ENCODE results near the gene ATP6V0A4. TPM values are rescaled to one million over a fixed set of nuclear protein-coding genes. Genes with fewer than 3 reads are reported as not detected.

The ATP6V0A4 gene
- total and polyA plus RNA-seq, 2 donors (not counting 1 experiment from before 2014, with no cell fraction given) = not detected

- H3K9me3 ChIP-seq (ENCODE audit: control extremely low read depth in 1 of 3, control insufficient read depth in 2 of 3, insufficient read depth in 1 of 3, low read length in 2 of 3) = peaks cover 0 to 2% (median under 1%) of the 10 kb centered on the region in 3 donors
- no peak overlapping the region for H3K4me3 ChIP-seq (ENCODE audit: control extremely low read depth in 1 of 5, extremely low read depth in 1 of 5, insufficient read depth in 1 of 5, low read depth in 2 of 5, low read length in 4 of 5)
- ATAC-seq (ENCODE audit: low read depth) (no peak), DNase-seq (no peak)
- no peaks in the 10 kb centered on the region for H4K20me1 ChIP-seq (ENCODE audit: control insufficient read depth, insufficient read depth, low read length, poor library complexity, severe bottlenecking)
- H3K27ac ChIP-seq (ENCODE audit: low read length in 2 of 2) = no peak overlapping the region
- H3K79me2 ChIP-seq (ENCODE audit: control insufficient read depth, insufficient read depth, low read length) = no peaks in the 10 kb centered on the region
- peaks cover 4% of the 10 kb centered on the region for H3K9me3 Mint-ChIP-seq (ENCODE audit: insufficient read depth)
- no peak for TF ChIP-seq CTCF (IDR thresholded peaks at IDR 0.05)
- TF ChIP-seq EZH2 (IDR thresholded peaks at IDR 0.05; ENCODE audit: borderline replicate concordance, insufficient read depth, low read depth, low read length, poor library complexity, severe bottlenecking) = no peak
- no peak overlapping the region for H3K4me2 ChIP-seq (replicated peaks; ENCODE audit: low read depth, low read length, poor library complexity, severe bottlenecking)
- H3K4me3 Mint-ChIP-seq = no peak overlapping the region
- no peak overlapping the region for H3K9ac ChIP-seq (ENCODE audit: low read length)
- H3K4me1 Mint-ChIP-seq = no peaks in the 10 kb centered on the region
- H3K27me3 ChIP-seq (replicated peaks in 1 of 4; ENCODE audit: control extremely low read depth in 1 of 4, control insufficient read depth in 3 of 4, insufficient read depth in 4 of 4, low read length in 3 of 4) = no peaks in the 10 kb centered on the region
- peaks cover 4% of the 10 kb centered on the region for H3K27me3 Mint-ChIP-seq
- no peaks in the 10 kb centered on the region for H3K36me3 ChIP-seq (replicated peaks in 1 of 2; ENCODE audit: control extremely low read depth in 1 of 2, control insufficient read depth in 1 of 2, extremely low read depth in 1 of 2, insufficient read depth in 2 of 2, low read length in 1 of 2)
- no peaks in the 10 kb centered on the region for H3K4me1 ChIP-seq (ENCODE audit: control insufficient read depth in 2 of 2, insufficient read depth in 2 of 2, low read length in 2 of 2)
- intact Hi-C loops (cut with micrococcal nuclease) = no loop called here
- no peak overlapping the region for H2AFZ ChIP-seq (ENCODE audit: insufficient read depth, low read depth, low read length, poor library complexity, severe bottlenecking)
- 99% methylated on average over 13 of the region's 18 CpGs for WGBS (ENCODE audit: insufficient coverage)
- POLR2A ChIA-PET = no interaction called here
- H3K27ac Mint-ChIP-seq = no peak overlapping the region
- CTCF ChIA-PET = no interaction called here
These were observed 4.7 kb upstream of the ATP6V0A4 start for GRCh38 chr7:138802706-138803105.

GRCh38 chr7:138801256-138801655 is 3.3 kb upstream of the ATP6V0A4 start:
- no peaks in the 10 kb centered on the region for H3K27me3 ChIP-seq (replicated peaks in 1 of 4; ENCODE audit: control extremely low read depth in 1 of 4, control insufficient read depth in 3 of 4, insufficient read depth in 4 of 4, low read length in 3 of 4)
- H3K9me3 ChIP-seq (ENCODE audit: control extremely low read depth in 1 of 3, control insufficient read depth in 2 of 3, insufficient read depth in 1 of 3, low read length in 2 of 3) = no peaks in the 10 kb centered on the region
- Mint-ChIP-seq H3K4me1 (no peaks in the 10 kb centered on the region), H3K4me3 (no peak overlapping the region), H3K27me3 (peaks cover 4% of the 10 kb centered on the region), H3K9me3 (ENCODE audit: insufficient read depth) (no peaks in the 10 kb centered on the region), H3K27ac (no peak overlapping the region)
- ChIA-PET CTCF (no interaction called here), POLR2A (no interaction called here)
- H3K36me3 ChIP-seq (replicated peaks in 1 of 2; ENCODE audit: control extremely low read depth in 1 of 2, control insufficient read depth in 1 of 2, extremely low read depth in 1 of 2, insufficient read depth in 2 of 2, low read length in 1 of 2) = no peaks in the 10 kb centered on the region
- H3K9ac ChIP-seq (ENCODE audit: low read length) = no peak overlapping the region
- 98% methylated on average over 3 of the region's 3 CpGs for WGBS (ENCODE audit: insufficient coverage)
- no peak overlapping the region for H3K4me3 ChIP-seq (ENCODE audit: control extremely low read depth in 1 of 5, extremely low read depth in 1 of 5, insufficient read depth in 1 of 5, low read depth in 2 of 5, low read length in 4 of 5)
- no peaks in the 10 kb centered on the region for H4K20me1 ChIP-seq (ENCODE audit: control insufficient read depth, insufficient read depth, low read length, poor library complexity, severe bottlenecking)
- intact Hi-C loops (cut with micrococcal nuclease) = no loop called here
- no peak overlapping the region for H3K27ac ChIP-seq (ENCODE audit: low read length in 2 of 2)
- H2AFZ ChIP-seq (ENCODE audit: insufficient read depth, low read depth, low read length, poor library complexity, severe bottlenecking) = no peak overlapping the region
- TF ChIP-seq EZH2 (IDR thresholded peaks at IDR 0.05; ENCODE audit: borderline replicate concordance, insufficient read depth, low read depth, low read length, poor library complexity, severe bottlenecking) = no peak
- TF ChIP-seq CTCF (IDR thresholded peaks at IDR 0.05) = no peak
- no peak overlapping the region for H3K4me2 ChIP-seq (replicated peaks; ENCODE audit: low read depth, low read length, poor library complexity, severe bottlenecking)
- no peak for DNase-seq
- no peak for ATAC-seq (ENCODE audit: low read depth)
- no peaks in the 10 kb centered on the region for H3K4me1 ChIP-seq (ENCODE audit: control insufficient read depth in 2 of 2, insufficient read depth in 2 of 2, low read length in 2 of 2)
- H3K79me2 ChIP-seq (ENCODE audit: control insufficient read depth, insufficient read depth, low read length) = no peaks in the 10 kb centered on the region

Measured in B cell (primary cell).